ENCODE results near the gene NOL12. TPM values are rescaled to one million over a fixed set of nuclear protein-coding genes. Genes with fewer than 3 reads are reported as not detected.

The NOL12 gene
- total RNA-seq, 1 experiment from 2014 or later, result 56.1 TPM

Other genes starting within 250 kb of the NOL12 start
- gene MFNG, start 200.0 kb upstream of the NOL12 start, total RNA-seq (2014; rRNA removed; shearing (Covaris generic)), result 0.86 and 0.95 TPM in 2 replicates
- gene CARD10, start 166.9 kb upstream of the NOL12 start, total RNA-seq (2014; rRNA removed; shearing (Covaris generic)), result 20.4 and 41.0 TPM in 2 replicates
- gene CDC42EP1, start 125.9 kb upstream of the NOL12 start, total RNA-seq (2014; rRNA removed; shearing (Covaris generic)), result 18.2 and 23.0 TPM in 2 replicates
- gene LGALS2, start 106.3 kb upstream of the NOL12 start, total RNA-seq (2014; rRNA removed; shearing (Covaris generic)), result not detected in 2 replicates
- 18.6 and 24.0 TPM in 2 replicates for gene GGA1, start 77.5 kb upstream of the NOL12 start, total RNA-seq (2014; rRNA removed; shearing (Covaris generic))
- 0.07 TPM in 1 of 2 replicates, not detected in the other for gene SH3BP1, start 46.7 kb upstream of the NOL12 start, total RNA-seq (2014; rRNA removed; shearing (Covaris generic))
- gene PDXP, start 27.6 kb upstream of the NOL12 start, total RNA-seq (2014; rRNA removed; shearing (Covaris generic)), result 10.8 and 11.7 TPM in 2 replicates
- gene LGALS1, start 10.7 kb upstream of the NOL12 start, total RNA-seq (2014; rRNA removed; shearing (Covaris generic)), result 3,374 and 3,537 TPM in 2 replicates
- gene TRIOBP, start 10.7 kb downstream of the NOL12 start, total RNA-seq (2014; rRNA removed; shearing (Covaris generic)), result 41.4 and 43.4 TPM in 2 replicates
- 8.8 and 11.4 TPM in 2 replicates for gene GCAT, start 121.6 kb downstream of the NOL12 start, total RNA-seq (2014; rRNA removed; shearing (Covaris generic))
- not detected in 2 replicates for gene GALR3, start 137.0 kb downstream of the NOL12 start, total RNA-seq (2014; rRNA removed; shearing (Covaris generic))
- gene ANKRD54, start 158.0 kb downstream of the NOL12 start, total RNA-seq (2014; rRNA removed; shearing (Covaris generic)), result 22.4 and 30.5 TPM in 2 replicates
- gene EIF3L, start 163.1 kb downstream of the NOL12 start, total RNA-seq (2014; rRNA removed; shearing (Covaris generic)), result 161 and 170 TPM in 2 replicates
- 40.3 and 45.6 TPM in 2 replicates for gene MICALL1, start 220.0 kb downstream of the NOL12 start, total RNA-seq (2014; rRNA removed; shearing (Covaris generic))